Epithelial cell of proximal tubule (primary cell): ENCODE results near the gene ACLY. TPM values are rescaled to one million over a fixed set of nuclear protein-coding genes. Genes with fewer than 3 reads are reported as not detected.

Experiments
- DNase-seq: peaks from one replicate; pipeline ENCODE4 v3.0.0-alpha.2; 2011; ENCODE audit warnings: low read depth
- H3K4me3 ChIP-seq: 2 replicates; pipeline ENCODE4 v1.5.1; 2011; ENCODE audit warnings: low read depth, mild to moderate bottlenecking, low read length
- total RNA-seq: library from RNA; depleted of rRNA; stranded (reverse); fragments of >200 nt; gene quantifications from 2 replicates; pipeline ENCODE4 v1.2.3, GENCODE V29; 2015
- TF ChIP-seq, protein P1 (sequence below): conservative IDR thresholded peaks from 2 replicates; pipeline ENCODE4 v1.5.1; 2012; ENCODE audit warnings: low read depth, mild to moderate bottlenecking, low read length

Gene ACLY
- total RNA-seq, 1 donor from 2014 or later = 193 TPM

DNA sequence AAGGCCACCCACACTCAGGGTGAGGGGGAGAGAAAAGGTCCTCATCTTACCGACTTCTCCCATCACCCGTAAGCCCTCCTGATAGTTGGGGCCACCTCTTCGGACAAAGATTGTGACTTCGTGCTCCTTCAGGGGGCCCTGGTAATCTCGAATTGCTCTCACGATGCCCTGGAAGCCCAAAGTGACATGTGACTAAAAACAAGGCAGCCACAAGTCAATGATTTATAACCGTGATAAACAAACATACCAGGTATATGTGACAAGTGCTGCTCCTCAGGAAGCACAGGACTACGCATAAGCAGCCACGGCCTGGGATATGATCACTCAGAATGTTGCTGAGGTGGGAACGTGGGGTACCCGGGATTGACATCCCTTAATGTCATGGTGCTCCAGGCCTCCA, 17.1 kb downstream of the ACLY start:
- TF ChIP-seq, protein P1, sequence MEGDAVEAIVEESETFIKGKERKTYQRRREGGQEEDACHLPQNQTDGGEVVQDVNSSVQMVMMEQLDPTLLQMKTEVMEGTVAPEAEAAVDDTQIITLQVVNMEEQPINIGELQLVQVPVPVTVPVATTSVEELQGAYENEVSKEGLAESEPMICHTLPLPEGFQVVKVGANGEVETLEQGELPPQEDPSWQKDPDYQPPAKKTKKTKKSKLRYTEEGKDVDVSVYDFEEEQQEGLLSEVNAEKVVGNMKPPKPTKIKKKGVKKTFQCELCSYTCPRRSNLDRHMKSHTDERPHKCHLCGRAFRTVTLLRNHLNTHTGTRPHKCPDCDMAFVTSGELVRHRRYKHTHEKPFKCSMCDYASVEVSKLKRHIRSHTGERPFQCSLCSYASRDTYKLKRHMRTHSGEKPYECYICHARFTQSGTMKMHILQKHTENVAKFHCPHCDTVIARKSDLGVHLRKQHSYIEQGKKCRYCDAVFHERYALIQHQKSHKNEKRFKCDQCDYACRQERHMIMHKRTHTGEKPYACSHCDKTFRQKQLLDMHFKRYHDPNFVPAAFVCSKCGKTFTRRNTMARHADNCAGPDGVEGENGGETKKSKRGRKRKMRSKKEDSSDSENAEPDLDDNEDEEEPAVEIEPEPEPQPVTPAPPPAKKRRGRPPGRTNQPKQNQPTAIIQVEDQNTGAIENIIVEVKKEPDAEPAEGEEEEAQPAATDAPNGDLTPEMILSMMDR = no peak
- no peak for DNase-seq
- H3K4me3 ChIP-seq = no peak overlapping the region

DNA sequence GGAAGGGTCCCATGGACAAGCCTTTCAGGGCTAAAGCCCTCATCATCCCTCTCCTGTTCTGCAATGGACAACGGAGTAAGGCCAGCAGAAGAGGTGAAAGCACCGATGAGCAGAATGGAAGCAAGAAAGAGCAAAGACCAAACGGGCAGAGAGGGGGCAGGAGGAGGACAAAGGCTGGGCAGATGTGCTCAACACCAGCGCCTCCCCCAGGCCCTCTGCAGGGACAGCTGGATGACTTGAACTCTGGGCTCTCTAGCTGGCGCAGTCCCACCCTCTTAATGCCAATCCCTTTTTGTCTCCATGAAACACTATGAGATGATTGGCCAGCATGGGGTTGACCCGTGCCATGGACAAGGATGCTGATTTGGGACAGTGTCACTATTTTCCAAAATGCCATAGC, 22.0 kb downstream of the ACLY start:
- H3K4me3 ChIP-seq = no peak overlapping the region
- TF ChIP-seq, protein P1 = peak; percentile 9
- no peak for DNase-seq

DNA sequence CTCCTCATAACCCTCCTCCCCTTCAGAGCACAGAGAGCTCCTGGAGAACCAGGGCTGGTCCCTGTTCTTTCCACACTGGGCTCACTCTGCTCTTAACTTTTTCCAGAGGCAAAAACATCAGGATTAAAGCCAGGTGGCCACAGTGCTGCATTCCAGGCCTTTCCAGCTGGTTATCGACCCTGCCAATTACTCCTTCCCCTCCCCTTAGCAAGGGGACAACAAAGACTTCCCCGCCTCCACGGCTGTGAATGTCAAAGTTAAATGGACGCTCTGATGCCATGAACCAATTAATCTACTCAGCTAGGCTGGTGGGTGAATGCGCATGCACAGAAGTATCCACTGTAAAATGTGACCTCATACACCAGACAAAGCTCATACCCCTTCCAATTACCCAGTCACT, 23.1 kb downstream of the ACLY start:
- TF ChIP-seq, protein P1 = no peak
- no peak for DNase-seq
- H3K4me3 ChIP-seq = no peak overlapping the region

DNA sequence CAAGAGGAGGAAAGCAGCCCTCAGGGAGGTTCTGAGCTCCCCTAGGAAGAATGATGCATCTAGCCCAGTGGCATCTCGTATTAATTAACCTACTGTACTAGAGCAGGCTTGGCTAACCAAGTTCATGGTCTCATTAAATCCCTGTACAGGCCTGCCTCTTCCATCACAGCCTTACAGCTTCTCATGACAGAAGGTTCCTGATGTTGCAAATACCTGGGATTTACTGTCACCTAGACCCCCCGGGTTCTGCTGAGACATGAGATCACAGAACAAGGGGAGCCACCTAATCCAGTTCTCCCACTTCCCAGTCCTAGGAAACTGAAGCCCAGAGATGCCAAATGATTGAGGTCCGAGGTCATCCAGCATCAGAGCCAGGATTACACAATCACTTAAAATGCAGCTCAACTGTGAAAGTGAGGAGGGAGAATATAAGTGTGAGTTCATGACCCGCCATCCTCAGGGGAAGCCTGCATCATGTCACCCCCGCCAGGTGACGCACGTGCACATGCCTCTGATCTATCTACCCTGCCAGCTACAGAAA, 23.9 kb downstream of the ACLY start:
- peak; percentile 78 for DNase-seq
- H3K4me3 ChIP-seq = no peak overlapping the region
- TF ChIP-seq, protein P1 = peak; percentile 17

DNA sequence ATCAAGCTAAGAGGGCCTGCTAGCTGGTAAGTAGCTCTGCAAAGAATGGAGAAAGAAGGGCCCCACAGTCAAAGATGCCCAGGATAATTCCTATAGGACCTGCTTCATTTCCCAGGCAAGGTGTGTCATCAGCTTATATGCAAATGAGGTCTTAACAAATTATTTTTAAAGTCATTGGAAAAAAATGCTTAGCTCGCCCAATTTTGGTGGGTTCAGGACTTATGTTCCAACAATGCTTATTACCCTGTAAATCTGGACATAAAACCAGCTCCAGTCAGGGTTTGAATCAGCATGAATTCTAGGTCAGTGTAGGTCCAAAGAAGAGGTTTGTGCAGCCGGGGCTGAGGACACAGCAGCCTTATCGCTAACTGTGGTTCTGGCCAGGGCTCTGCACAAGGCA, 25.4 kb downstream of the ACLY start:
- no peak overlapping the region for H3K4me3 ChIP-seq
- TF ChIP-seq, protein P1 = no peak
- DNase-seq = no peak

- TF ChIP-seq, protein P1 = no peak
- H3K4me3 ChIP-seq = no peak overlapping the region
- no peak for DNase-seq
Measured at GRCh38 chr17:41892021-41892376, 26.8 kb downstream of the ACLY start.
